Measurements from ENCODE around the gene PLAGL2.
A peak's percentile ranks its signal among the peaks of the same experiment; 100 is the strongest.

Gene PLAGL2

GRCh38 chr20:32230707-32231106 lies 23.2 kb upstream of the PLAGL2 start:
- no peak for DNase-seq

DNA sequence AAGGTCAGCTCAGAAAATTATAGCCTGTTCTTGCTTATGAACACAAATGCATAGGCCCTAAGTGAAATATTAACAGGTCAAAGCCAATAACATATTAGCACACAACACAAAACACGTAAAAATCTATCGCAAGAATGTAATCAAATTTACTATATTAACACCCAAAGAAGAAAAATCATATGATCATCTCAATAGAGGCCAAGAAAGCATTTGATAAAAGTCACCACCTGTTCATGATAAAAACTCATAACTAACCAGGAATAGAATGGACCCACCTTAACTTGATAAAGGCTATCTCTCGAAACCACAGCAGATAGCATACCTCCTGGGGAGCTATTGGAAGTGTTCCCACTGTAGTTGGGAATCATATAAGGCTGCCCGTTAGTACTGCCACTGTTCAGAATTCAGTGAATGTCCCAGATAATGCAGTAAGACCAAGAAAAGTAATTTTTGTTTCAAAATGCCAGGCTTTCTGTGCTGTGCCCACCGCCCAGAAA lies 21.8 kb upstream of the PLAGL2 start:
- DNase-seq = no peak

- no peak for DNase-seq
Measured at GRCh38 chr20:32227744-32228688, 20.5 kb upstream of the PLAGL2 start.

DNA sequence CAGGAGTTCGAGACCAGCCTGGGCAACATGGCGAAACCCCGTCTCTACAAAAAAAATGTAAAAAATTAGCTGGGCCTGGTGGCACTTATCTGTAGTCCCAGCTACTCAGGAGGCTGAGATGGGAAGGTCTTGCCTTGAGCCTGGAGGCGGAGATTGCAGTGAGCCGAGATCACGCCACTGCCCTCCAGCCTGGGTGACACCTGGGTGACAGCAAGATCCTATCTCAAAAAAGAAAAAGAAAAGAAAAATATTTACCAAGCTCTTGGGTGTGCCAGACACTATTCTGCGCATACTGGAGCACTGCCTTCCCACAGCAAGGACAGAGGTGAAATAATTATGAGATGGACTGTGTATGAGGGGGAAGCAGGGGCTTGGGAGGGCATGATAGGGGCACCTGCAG lies 19.8 kb upstream of the PLAGL2 start:
- DNase-seq = no peak

GRCh38 chr20:32226391-32226790 lies 18.8 kb upstream of the PLAGL2 start:
- no peak for DNase-seq

DNA sequence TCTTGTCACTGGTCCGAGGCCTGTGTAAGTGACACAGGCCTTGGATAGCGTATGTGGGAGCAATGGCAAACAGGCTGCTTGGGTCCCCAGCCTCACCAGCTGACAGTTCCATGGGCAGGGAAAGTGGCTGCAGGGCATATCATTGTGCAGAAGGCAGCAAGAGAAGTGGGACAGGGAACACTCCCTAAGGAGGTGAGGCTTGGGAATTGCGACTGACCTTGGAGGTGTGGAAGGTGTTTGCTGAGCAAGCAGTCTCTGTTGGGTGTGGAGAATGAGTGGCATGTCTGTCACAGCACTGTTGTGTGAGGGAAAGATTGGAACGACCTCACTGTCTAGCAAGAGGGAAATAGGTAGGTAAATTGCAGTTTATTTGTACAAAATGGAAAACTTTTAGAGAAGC lies 16.9 kb upstream of the PLAGL2 start:
- no peak for DNase-seq

GRCh38 chr20:32218156-32218900 lies 10.8 kb upstream of the PLAGL2 start:
- DNase-seq = no peak

- no peak for DNase-seq
Measured at GRCh38 chr20:32216179-32217142, 8.9 kb upstream of the PLAGL2 start.

DNA sequence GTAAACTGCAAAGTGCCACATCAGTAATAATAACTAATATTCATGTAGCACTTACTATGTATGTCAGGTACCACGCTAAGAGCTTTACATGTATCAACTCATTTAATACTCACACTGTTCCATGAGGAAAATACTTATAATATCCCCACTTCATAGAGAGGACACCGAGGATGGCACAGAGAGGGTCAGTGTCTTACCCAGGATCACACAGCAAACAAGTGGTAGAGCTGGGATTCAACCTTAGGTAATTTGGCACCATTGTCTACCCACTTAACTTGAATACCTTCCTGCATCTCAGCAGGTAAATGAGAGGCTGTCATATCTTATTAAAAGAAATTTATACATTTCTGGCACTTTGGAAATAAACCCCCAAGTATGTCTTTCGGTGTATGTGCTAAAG lies 8.2 kb upstream of the PLAGL2 start:
- DNase-seq = no peak

- DNase-seq = no peak
Measured at GRCh38 chr20:32215147-32215546, 7.6 kb upstream of the PLAGL2 start.

DNA sequence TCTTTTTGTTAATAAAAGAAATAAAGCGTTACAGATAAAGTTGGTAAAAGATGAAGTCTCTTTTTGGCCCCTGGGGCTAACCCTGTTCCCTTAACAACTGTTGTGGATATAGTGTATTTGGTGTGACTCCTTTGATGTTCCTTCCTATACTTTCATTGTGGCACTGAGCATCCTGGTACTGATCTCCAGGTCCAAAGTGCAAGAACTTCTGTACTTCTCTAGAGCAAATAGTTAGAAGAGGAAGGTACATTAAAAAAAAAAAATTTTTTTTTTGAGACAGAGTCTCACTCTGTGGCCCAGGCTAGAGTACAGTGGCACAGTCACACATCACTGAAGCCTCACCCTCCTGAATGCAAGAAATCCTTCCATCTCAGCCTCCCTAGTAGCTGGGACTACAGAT lies 6.3 kb upstream of the PLAGL2 start:
- DNase-seq = no peak

DNA sequence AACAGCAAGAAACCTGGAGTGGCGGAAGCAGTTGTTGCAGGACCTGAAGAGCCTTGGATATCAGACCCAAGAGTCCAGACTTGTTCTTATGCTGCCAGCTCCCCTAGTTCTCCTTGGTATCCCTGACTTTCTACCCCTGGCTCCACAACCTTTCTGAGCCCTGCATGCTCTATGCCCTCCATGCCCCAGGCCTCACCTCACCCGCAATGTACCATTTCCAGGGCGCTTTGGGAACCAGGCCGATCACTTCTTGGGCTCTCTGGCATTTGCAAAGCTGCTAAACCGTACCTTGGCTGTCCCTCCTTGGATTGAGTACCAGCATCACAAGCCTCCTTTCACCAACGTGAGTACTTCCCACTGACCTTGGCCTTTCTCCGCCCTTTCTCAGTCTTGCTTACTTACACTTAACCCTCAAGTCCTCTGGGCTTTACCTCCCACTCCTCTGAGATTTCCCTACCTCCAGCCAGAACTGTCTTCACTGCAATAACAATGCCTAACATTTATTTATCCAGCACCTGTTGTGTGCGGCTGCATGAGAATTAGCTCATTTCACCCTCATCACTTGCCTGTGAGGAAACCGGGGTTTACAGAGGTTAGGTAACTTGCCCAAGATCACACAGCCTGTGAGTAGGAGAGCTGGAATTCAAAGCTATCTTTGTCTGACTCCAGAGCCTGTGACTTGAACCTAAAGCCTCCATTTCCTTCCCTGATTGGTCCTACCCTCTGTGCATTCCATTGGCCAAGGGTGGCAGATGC lies 2.5 kb upstream of the PLAGL2 start:
- DNase-seq = no peak

- no peak for DNase-seq
Measured at GRCh38 chr20:32208499-32209154, 1.1 kb upstream of the PLAGL2 start.

DNA sequence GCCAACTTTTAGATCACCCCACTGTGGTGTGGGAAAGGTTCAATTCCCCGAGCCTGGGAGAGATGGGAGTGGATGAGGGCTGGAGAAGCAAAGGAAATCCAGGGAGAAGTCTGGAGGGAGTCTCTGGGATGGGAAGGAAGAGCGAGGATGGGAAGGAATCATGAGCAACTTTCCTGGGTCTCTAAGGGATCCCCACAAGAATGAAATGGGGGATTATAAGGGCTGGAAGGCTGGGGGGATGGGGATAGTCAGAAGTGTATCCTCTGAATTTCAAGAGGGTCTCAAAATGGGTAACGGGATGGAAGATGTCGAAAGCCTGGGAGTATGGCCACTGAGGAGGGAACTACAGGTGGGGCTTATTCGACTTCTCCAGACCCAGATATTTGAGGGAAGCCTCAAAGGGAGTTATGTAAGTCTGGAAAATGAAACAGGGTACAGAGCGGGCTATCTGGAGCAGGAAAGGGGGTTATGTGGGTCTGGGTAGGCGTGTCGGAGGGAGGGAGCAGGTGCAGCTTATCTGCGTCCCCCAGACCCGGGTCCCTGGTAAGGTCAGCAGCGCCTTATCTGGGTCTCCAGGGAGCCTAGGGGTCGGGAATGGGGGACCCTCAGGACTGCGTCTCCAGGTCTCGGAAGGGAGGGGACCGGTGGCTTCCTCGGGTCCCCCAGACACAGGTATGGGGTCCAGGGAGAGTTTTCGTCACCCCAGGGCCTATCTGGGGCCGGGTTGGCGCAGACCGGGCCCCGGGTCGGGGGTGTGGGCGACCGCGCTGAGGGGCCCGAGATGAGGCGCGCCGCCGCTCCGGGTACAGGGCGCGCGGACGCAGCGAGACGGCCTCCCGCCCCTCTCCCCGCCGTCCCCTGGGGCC lies 550 bp downstream of the PLAGL2 start:
- DNase-seq = no peak

DNA sequence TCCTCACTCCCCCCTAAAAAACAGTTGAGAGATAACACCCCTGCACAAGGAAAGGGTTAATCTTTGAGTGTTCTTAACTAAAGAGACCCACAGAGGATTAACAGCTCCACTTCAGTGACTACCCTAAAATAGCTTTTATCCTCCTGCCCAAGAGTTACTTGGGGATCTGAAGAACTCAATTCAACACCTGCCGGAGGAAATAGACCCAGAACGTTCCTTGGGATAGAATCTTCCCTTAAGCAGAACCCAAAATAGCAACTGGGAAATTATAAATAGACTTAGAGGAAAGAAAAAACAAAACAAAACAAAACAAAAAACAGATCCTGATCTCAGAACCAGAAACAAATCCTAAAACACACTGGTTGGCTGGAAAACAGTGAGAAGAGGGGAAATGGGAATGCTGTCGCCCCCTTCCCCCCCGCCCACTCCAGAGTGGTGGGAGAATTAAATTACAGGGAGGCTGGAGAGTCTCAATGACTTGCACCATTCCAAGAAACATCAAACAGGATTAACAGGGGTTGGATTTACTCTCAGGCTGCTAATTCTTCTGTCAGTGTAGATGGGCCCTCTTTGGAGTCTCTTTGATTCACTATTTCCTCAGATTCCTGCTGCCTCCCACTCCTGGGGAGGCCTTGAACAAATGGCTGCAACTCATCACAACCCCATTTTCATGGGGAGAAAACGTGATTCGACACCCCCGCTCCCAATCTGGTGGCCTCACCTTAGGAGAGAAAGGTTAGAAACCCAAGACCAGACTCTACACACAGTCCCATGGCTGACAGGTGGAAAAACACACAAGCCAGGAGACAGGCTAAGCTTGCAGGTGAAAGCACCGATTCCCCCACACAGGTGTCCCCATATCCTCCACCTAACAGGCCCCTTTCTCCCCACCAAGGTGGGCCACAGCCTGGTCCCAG lies 1.4 kb downstream of the PLAGL2 start:
- DNase-seq = no peak

GRCh38 chr20:32205110-32205842 lies 2.3 kb downstream of the PLAGL2 start:
- DNase-seq = no peak

DNA sequence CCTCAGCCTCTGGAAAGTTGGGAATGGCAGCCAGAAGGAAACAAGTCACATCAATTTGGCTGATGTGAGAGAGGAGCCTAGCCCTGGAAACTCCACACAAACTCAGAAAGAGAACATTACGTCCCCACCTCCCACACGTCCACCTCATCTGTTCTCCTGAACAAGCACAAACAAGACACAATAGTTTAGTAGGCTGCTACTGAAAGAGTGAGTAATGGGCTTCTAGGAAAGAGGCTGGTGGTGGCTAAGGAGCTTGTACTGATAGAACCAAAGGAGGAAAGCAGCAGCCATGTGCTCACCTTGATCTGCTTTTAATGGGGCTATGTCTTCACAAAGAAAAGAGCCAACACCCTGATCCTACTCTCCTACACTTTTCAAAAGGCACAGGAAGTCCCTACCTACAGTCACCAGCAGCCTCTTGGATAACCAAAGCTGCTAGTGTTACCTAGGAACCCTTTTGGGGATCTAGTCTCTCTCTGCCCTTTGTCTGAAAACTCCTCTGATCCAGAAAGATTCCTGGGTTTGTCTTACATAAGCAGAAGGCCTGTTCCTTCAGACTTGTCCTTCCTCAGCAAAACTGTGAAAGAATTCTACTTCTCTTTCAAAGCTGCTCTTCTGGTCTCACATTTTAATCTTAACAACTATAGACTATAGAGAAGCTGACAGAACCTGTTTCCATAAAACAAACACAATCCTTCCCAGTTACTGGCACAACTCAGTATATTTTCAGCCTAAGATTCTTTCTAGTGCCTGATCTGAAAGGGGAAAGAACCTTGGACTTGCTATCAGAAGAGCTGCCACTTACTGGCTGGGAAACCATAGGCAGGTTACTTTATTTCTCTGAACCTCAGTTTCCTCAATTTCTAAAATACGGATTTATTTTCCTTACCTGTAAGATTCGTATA lies 3.1 kb downstream of the PLAGL2 start:
- DNase-seq = peak; percentile 84

Measured in activated CD8-positive, alpha-beta memory T cell treated with anti-CD3 and anti-CD28 coated beads for 24 hours (primary cell).